Spleen (tissue), 7 donors: ENCODE measurements around the gene MYO16.

ENCODE experiments used
- CTCF ChIP-seq, 11 experiments: fragments of 200-600 bp in 7 of 11; fragments of 450-650 bp in 4 of 11; sonication (generic) in 4 of 11; IDR thresholded peaks in 8 of 11; conservative IDR thresholded peaks in 3 of 11; 1 replicate in 7 of 11; 2 replicates in 4 of 11; pipeline versions ENCODE4 v1.4.0 to v1.8.0; 2016 to 2021; ENCODE audit warnings: antibody characterized with exemption in 11 of 11, inconsistent platforms in 4 of 11, mild to moderate bottlenecking in 1 of 11
- POLR2AphosphoS5 ChIP-seq, 3 donors: sonication (generic); formaldehyde crosslinking; IDR thresholded peaks; one replicate each; pipeline ENCODE4 v1.5.1; 2017; ENCODE audit warnings: antibody characterized with exemption in 3 of 3
- donor health status: DM: no; HTN: no; CAD: no; lungs with moderate emphysema.
- donor health status: DM: no; HTN: no; CAD: no.
- donor health status: DM: no; HTN: no; CAD: no.

- no peak for TF ChIP-seq CTCF (IDR thresholded peaks at IDR 0.05 in 8 of 11, conservative IDR thresholded peaks at IDR 0.05 in 3 of 11)
- no peak for TF ChIP-seq POLR2AphosphoS5 (IDR thresholded peaks at IDR 0.05)
Observed at GRCh38 chr13:108624108-108624507, 5.3 kb upstream of the MYO16 start.
